GM23248 (cell line): ENCODE results near the gene MTCL1. TPM values are rescaled to one million over a fixed set of nuclear protein-coding genes. Genes with fewer than 3 reads are reported as not detected.

ENCODE experiments used
- DNase-seq: peaks from one replicate; pipeline ENCODE4 v3.0.0-alpha.2; 2015
- H2AFZ ChIP-seq: fragments of 200-600 bp; sonication (generic); 2 replicates; pipeline ENCODE4 v1.6.1; 2016; ENCODE audit warnings: antibody characterized with exemption
- H3F3A ChIP-seq: fragments of 200-600 bp; sonication (generic); 2 replicates; pipeline ENCODE4 v1.6.1; 2016; ENCODE audit warnings: mild to moderate bottlenecking, antibody characterized with exemption, mixed run types; ENCODE audit not compliant: insufficient read depth
- H3K27ac ChIP-seq: fragments of 200-600 bp; sonication (generic); 2 replicates; pipeline ENCODE4 v1.5.1; 2016; ENCODE audit warnings: mild to moderate bottlenecking
- H3K27me3 ChIP-seq: fragments of 200-600 bp; sonication (generic); replicated peaks from 2 replicates; pipeline ENCODE4 v1.6.1; 2016; ENCODE audit warnings: mild to moderate bottlenecking; ENCODE audit not compliant: insufficient read depth
- H3K36me3 ChIP-seq: fragments of 200-600 bp; sonication (generic); 2 replicates; pipeline ENCODE4 v1.6.1; 2016; ENCODE audit warnings: low read depth, mild to moderate bottlenecking
- H3K4me1 ChIP-seq: fragments of 200-600 bp; sonication (generic); 2 replicates; pipeline ENCODE4 v1.6.1; 2016; ENCODE audit warnings: mild to moderate bottlenecking; ENCODE audit not compliant: insufficient read depth
- H3K4me2 ChIP-seq: fragments of 200-600 bp; sonication (generic); one replicate; pipeline ENCODE4 v1.6.1; 2016; ENCODE audit warnings: mild to moderate bottlenecking; ENCODE audit not compliant: unreplicated experiment
- H3K4me3 ChIP-seq: fragments of 200-600 bp; sonication (generic); 2 replicates; pipeline ENCODE4 v1.5.1; 2016; ENCODE audit warnings: mild to moderate bottlenecking
- H3K79me2 ChIP-seq: fragments of 200-600 bp; sonication (generic); 2 replicates; pipeline ENCODE4 v1.6.1; 2016; ENCODE audit warnings: mild to moderate bottlenecking; ENCODE audit not compliant: insufficient read depth
- H3K9ac ChIP-seq: fragments of 200-600 bp; sonication (generic); 2 replicates; pipeline ENCODE4 v1.6.1; 2016; ENCODE audit warnings: mild to moderate bottlenecking
- H3K9me2 ChIP-seq: fragments of 200-600 bp; sonication (generic); 2 replicates; pipeline ENCODE4 v1.6.1; 2016; ENCODE audit warnings: mixed run types, mild to moderate bottlenecking, moderate library complexity; ENCODE audit not compliant: insufficient read depth
- H3K9me3 ChIP-seq: fragments of 200-600 bp; sonication (generic); one replicate; pipeline ENCODE4 v1.6.1; 2017; ENCODE audit warnings: low read depth
- H4K20me1 ChIP-seq: fragments of 200-600 bp; sonication (generic); 2 replicates; pipeline ENCODE4 v1.6.0; 2016; ENCODE audit not compliant: insufficient read depth
- EZH2 ChIP-seq: fragments of 200-600 bp; sonication (generic); IDR thresholded peaks from 2 replicates; pipeline ENCODE4 v1.6.1; 2018; ENCODE audit warnings: antibody characterized with exemption, mild to moderate bottlenecking; ENCODE audit not compliant: insufficient read depth, poor library complexity, severe bottlenecking
- EZH2phosphoT487 ChIP-seq: fragments of 200-600 bp; sonication (generic); IDR thresholded peaks from 2 replicates; pipeline ENCODE4 v1.6.1; 2018; ENCODE audit warnings: antibody characterized with exemption, moderate library complexity, mild to moderate bottlenecking, low read depth; ENCODE audit not compliant: insufficient read depth
- WGBS, 2 experiments: methylation state at CpG; one replicate each; pipeline ENCODE4 v1.1.6; 2015 to 2017; ENCODE audit warnings: low lambda C conversion rate in 2 of 2, low coverage in 1 of 2; ENCODE audit errors: missing lambda C conversion rate in 2 of 2; 5-methylcytosine and 5-hydroxymethylcytosine counted together
- in situ Hi-C: fragments of 300-500 bp; cut with MboI; formaldehyde crosslinking; loops from 2 replicates; pipeline ENCODE4 v1.15.0; 2020
- polyA plus RNA-seq: library from polyadenylated mRNA; unstranded; fragments of >200 nt; fragmentation: Nextera tagmentation; extraction: Ambion mirVana; gene quantifications from 2 replicates; pipeline ENCODE4 v1.2.1, GENCODE V29; 2016
- total RNA-seq: library from RNA; depleted of rRNA; stranded (reverse); fragments of >200 nt; shearing (Covaris generic); gene quantifications from 2 replicates; pipeline ENCODE4 v1.2.3, GENCODE V29; 2014

MTCL1 gene
- total and polyA plus RNA-seq, 2 experiments from 2014 or later = 10.3 to 36.9 TPM

DNA sequence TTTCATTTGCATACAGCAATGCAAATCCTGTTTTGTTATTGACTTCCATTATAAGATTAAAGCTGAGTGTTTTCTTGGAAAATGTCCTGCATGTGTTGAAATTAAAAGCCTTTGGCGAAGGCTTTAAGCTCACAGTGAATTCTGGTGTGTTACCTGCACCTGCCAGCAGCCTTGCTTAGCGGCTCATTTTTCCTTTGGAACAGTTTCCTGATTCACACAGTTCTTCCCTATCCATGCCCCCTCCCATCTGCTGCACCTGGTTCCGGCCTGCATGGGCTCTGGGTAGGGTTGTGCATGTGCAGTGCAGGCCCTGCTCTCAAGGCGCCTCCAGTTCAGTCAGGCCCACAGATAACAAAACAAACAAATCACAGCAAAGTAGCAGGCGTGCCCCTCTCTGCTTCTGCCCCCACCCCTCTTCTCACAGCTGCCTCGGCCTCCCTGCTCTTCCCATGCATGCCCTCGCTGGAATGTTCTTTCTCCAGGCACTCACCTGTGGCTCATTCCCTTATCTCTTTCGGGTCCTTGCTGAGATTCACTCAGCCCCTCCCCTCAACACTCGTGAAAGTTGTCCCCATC lies 15.8 kb downstream of the MTCL1 start:
- Histone ChIP-seq H3K9me3 (no peaks in the 10 kb centered on the region), H4K20me1 (no peaks in the 10 kb centered on the region), H3K79me2 (peaks cover 96% of the 10 kb centered on the region), H3K9ac (no peak overlapping the region), H3K36me3 (peaks cover 45% of the 10 kb centered on the region), H3K4me2 (no peak overlapping the region), H3K4me3 (no peak overlapping the region), H3F3A (0 out of 2 replicates have a peak, but pooled peaks cover 7% of the 10 kb centered on the region), H3K27ac (no peak overlapping the region), H2AFZ (no peak overlapping the region), H3K9me2 (no peaks in the 10 kb centered on the region), H3K4me1 (peaks cover 9% of the 10 kb centered on the region), H3K27me3 (no peaks in the 10 kb centered on the region)
- 93 to 94% methylated on average over 9 of the region's 9 CpGs for WGBS, 2 experiments
- TF ChIP-seq EZH2phosphoT487 = no peak
- no peak for TF ChIP-seq EZH2
- DNase-seq = no peak
- in situ Hi-C loops = no loop called here

DNA sequence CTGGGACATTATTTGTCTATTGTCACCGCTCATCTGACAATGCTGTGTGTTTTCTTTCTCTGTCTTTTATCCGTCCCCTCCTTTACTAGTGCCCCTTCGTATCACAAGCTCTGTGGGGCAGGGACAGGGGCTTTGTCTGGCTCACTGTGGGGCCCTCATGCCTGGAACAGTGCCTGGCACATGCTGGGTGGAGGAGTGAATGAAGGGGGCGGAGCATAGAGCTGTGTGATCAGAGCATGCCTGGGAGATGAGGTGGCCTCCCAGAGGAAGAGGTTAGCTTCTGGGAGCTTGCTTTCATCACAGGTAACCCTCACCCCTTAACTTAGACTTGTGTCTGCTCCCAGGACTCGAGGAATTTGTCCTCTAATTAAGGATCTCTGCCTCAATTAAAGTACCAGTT lies 16.4 kb downstream of the MTCL1 start:
- no peaks in the 10 kb centered on the region for H3K27me3 ChIP-seq
- H3K9ac ChIP-seq = no peak overlapping the region
- no peak overlapping the region for H2AFZ ChIP-seq
- peaks cover 49% of the 10 kb centered on the region for H3K36me3 ChIP-seq
- 88 to 90% methylated on average over 5 of the region's 5 CpGs for WGBS, 2 experiments
- no peaks in the 10 kb centered on the region for H3K9me2 ChIP-seq
- H3K4me1 ChIP-seq = peaks cover 9% of the 10 kb centered on the region
- no peaks in the 10 kb centered on the region for H4K20me1 ChIP-seq
- no peak overlapping the region for H3K4me2 ChIP-seq
- H3F3A ChIP-seq = 0 out of 2 replicates have a peak, but pooled peaks cover 7% of the 10 kb centered on the region
- peaks cover 96% of the 10 kb centered on the region for H3K79me2 ChIP-seq
- peak; percentile 69 for DNase-seq
- in situ Hi-C loops = no loop called here
- H3K9me3 ChIP-seq = no peaks in the 10 kb centered on the region
- H3K27ac ChIP-seq = peak overlapping the region; percentile 19; the same call in 1 of the 2 replicates
- H3K4me3 ChIP-seq = no peak overlapping the region
- TF ChIP-seq EZH2phosphoT487 = no peak
- no peak for TF ChIP-seq EZH2

DNA sequence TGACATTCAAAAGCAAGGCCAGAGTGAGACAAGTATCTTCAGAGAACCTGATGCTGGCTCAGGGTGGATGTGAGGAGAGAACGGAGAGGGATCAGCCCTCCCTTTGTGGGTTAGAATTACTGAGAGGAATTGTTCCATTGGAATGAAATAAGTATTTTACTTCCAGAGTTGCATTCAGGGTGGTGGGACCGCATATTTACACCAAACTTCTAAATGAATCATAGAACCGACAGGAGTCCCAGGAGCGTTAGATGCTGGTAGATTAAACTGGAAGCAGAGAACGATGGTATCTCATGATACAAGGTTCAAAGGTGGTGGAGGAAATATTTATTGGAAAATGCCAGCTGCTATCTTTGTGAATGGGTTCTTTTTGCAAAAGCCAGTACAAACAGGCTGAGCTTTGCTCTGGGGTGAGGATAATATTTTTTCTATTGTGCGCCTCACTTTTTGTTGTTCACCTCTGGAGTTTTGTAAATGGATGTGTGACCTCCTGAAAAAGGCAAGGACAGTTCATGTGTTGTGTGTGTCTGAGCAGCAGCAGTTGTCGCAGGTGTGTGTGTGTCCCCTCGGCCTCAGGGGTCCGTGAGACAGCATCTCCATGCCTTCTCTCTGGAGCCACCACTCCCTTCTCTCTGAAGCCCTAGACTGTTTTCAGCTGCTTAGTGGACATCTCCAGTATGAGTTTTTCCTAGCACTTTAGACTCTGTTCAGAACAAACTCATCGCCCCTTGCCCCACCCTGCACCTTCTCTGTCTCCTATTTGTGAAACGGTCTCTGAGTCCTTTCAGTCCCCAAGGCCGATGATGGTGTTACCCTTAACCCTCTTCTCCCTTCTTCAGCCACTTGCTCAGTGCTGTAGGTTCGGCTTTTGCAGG lies 17.8 kb downstream of the MTCL1 start:
- 97 to 100% methylated on average over 13 of the region's 13 CpGs for WGBS, 2 experiments
- H3K9ac ChIP-seq = no peak overlapping the region
- no peak overlapping the region for H3K27ac ChIP-seq
- H3K36me3 ChIP-seq = peaks cover 49% of the 10 kb centered on the region
- peaks cover 96% of the 10 kb centered on the region for H3K79me2 ChIP-seq
- 0 out of 2 replicates have a peak, but pooled peaks cover 11% of the 10 kb centered on the region for H3F3A ChIP-seq
- in situ Hi-C loops = no loop called here
- TF ChIP-seq EZH2 (no peak), EZH2phosphoT487 (no peak)
- H3K27me3 ChIP-seq = no peaks in the 10 kb centered on the region
- no peaks in the 10 kb centered on the region for H3K9me3 ChIP-seq
- no peak overlapping the region for H2AFZ ChIP-seq
- H3K4me3 ChIP-seq = no peak overlapping the region
- H4K20me1 ChIP-seq = no peaks in the 10 kb centered on the region
- no peaks in the 10 kb centered on the region for H3K9me2 ChIP-seq
- H3K4me2 ChIP-seq = no peak overlapping the region
- H3K4me1 ChIP-seq = peaks cover 9% of the 10 kb centered on the region
- no peak for DNase-seq

DNA sequence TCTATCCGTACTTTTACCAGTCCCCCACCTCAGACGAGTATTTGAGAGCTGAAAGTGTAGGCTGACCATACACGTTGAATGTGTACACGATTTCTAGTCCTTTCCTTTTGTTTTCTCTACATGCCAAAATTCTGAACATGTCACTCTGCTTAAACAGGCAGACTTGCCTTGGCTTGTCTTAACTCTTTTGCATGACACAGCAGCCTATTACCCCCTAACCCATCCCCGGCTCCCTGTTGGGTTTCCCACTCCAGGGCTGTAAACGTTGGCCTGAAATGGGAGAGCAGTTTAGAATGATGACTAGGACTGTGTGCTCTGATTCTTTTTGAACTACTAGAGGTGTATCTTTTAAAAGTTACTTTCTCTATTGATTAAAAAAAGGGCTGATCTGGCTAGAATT lies 19.1 kb downstream of the MTCL1 start:
- H3K79me2 ChIP-seq = peaks cover 96% of the 10 kb centered on the region
- no peak overlapping the region for H3K4me3 ChIP-seq
- 95 to 96% methylated on average over 6 of the region's 6 CpGs for WGBS, 2 experiments
- H3K4me2 ChIP-seq = no peak overlapping the region
- peaks cover 41% of the 10 kb centered on the region for H3K36me3 ChIP-seq
- no peaks in the 10 kb centered on the region for H4K20me1 ChIP-seq
- H3K4me1 ChIP-seq = peaks cover 9% of the 10 kb centered on the region
- no peaks in the 10 kb centered on the region for H3K9me2 ChIP-seq
- in situ Hi-C loops = no loop called here
- TF ChIP-seq EZH2 (no peak), EZH2phosphoT487 (no peak)
- 0 out of 2 replicates have a peak, but pooled peaks cover 11% of the 10 kb centered on the region for H3F3A ChIP-seq
- H3K27me3 ChIP-seq = no peaks in the 10 kb centered on the region
- no peak overlapping the region for H3K9ac ChIP-seq
- H3K27ac ChIP-seq = no peak overlapping the region
- no peak overlapping the region for H2AFZ ChIP-seq
- DNase-seq = no peak
- H3K9me3 ChIP-seq = no peaks in the 10 kb centered on the region
